Endothelial cell of umbilical vein (primary cell): ENCODE data around the gene PHACTR1.

Source experiments
- EZH2 ChIP-seq: IDR thresholded peaks from 2 replicates; pipeline ENCODE4 v1.6.1; 2012; ENCODE audit warnings: borderline replicate concordance, low read depth, mild to moderate bottlenecking, moderate library complexity, low read length, inconsistent platforms; ENCODE audit not compliant: severe bottlenecking
- TF ChIP-seq, protein P1 (sequence below), 2 donors: IDR thresholded peaks; 1 replicate in 1 of 2; 2 replicates in 1 of 2; pipeline ENCODE4 v1.5.1; 2011; ENCODE audit warnings: low read length in 2 of 2, mild to moderate bottlenecking in 2 of 2, moderate library complexity in 2 of 2, control low read depth in 1 of 2, inconsistent platforms in 1 of 2, low read depth in 1 of 2; ENCODE audit not compliant: insufficient read depth in 1 of 2; ENCODE audit errors: extremely low read depth in 1 of 2

DNA sequence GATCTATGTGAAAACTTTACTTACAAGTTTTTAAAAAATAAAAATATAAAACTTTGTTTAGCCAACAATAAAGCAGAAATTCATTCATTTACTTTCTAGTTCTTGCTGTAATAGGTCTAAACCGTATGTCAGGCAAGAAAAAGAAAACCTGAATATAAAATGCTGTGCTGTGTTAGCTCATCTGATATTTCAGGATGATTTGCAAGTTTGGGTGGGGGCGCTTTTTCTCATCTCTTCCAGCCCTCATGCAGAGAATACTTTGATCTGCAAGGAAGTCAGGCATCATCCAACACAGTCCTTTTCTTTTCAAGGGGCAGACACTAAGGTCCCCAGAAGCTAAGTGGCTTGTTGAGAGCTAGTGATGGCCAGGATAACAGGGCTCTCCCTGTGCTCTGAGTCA is 458.5 kb downstream of the PHACTR1 start:
- TF ChIP-seq, protein P1, sequence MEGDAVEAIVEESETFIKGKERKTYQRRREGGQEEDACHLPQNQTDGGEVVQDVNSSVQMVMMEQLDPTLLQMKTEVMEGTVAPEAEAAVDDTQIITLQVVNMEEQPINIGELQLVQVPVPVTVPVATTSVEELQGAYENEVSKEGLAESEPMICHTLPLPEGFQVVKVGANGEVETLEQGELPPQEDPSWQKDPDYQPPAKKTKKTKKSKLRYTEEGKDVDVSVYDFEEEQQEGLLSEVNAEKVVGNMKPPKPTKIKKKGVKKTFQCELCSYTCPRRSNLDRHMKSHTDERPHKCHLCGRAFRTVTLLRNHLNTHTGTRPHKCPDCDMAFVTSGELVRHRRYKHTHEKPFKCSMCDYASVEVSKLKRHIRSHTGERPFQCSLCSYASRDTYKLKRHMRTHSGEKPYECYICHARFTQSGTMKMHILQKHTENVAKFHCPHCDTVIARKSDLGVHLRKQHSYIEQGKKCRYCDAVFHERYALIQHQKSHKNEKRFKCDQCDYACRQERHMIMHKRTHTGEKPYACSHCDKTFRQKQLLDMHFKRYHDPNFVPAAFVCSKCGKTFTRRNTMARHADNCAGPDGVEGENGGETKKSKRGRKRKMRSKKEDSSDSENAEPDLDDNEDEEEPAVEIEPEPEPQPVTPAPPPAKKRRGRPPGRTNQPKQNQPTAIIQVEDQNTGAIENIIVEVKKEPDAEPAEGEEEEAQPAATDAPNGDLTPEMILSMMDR (IDR thresholded peaks at IDR 0.05; ENCODE audit: extremely low read depth in 1 of 2, insufficient read depth in 1 of 2, low read depth in 1 of 2, low read length in 2 of 2) = no peak
- TF ChIP-seq EZH2 = no peak
